Erythroblast (primary cell): ENCODE measurements around the gene GMPPB.

Experiments
- GATA1 ChIP-seq: IDR thresholded peaks from 2 replicates; pipeline ENCODE4 v1.6.1; 2011; ENCODE audit warnings: low read depth, mild to moderate bottlenecking, control low read depth, low read length, moderate library complexity
- POLR2A ChIP-seq: IDR thresholded peaks from 2 replicates; pipeline ENCODE4 v1.6.1; 2011; ENCODE audit warnings: mild to moderate bottlenecking, low read length

- TF ChIP-seq POLR2A (no peak), GATA1 (no peak)
Measured at GRCh38 chr3:49711489-49711888, 12.3 kb downstream of the GMPPB start.
